Endothelial cell of umbilical vein (primary cell): ENCODE measurements around the gene EMX1.
A peak's percentile ranks its signal among the peaks of the same experiment; 100 is the strongest.

Experiments
- EZH2 ChIP-seq: IDR thresholded peaks from 2 replicates; pipeline ENCODE4 v1.6.1; 2012; ENCODE audit warnings: borderline replicate concordance, low read depth, mild to moderate bottlenecking, moderate library complexity, low read length, inconsistent platforms; ENCODE audit not compliant: severe bottlenecking
- JUN ChIP-seq: IDR thresholded peaks from 2 replicates; pipeline ENCODE4 v1.6.1; 2011; ENCODE audit warnings: borderline replicate concordance, low read depth; ENCODE audit not compliant: insufficient read length, insufficient read depth
- POLR2AphosphoS5 ChIP-seq: IDR thresholded peaks from 2 replicates; pipeline ENCODE4 v1.6.1; 2012; ENCODE audit warnings: low read depth, mild to moderate bottlenecking, control low read depth, low read length, moderate library complexity; ENCODE audit not compliant: insufficient read depth
- TF ChIP-seq, protein P1 (sequence below), 2 donors: IDR thresholded peaks; 1 replicate in 1 of 2; 2 replicates in 1 of 2; pipeline ENCODE4 v1.5.1; 2011; ENCODE audit warnings: low read length in 2 of 2, mild to moderate bottlenecking in 2 of 2, moderate library complexity in 2 of 2, control low read depth in 1 of 2, inconsistent platforms in 1 of 2, low read depth in 1 of 2; ENCODE audit not compliant: insufficient read depth in 1 of 2; ENCODE audit errors: extremely low read depth in 1 of 2
- TF ChIP-seq, protein P2 (sequence below): IDR thresholded peaks from 2 replicates; pipeline ENCODE4 v1.6.1; 2011; ENCODE audit not compliant: insufficient read depth, insufficient read length

DNA sequence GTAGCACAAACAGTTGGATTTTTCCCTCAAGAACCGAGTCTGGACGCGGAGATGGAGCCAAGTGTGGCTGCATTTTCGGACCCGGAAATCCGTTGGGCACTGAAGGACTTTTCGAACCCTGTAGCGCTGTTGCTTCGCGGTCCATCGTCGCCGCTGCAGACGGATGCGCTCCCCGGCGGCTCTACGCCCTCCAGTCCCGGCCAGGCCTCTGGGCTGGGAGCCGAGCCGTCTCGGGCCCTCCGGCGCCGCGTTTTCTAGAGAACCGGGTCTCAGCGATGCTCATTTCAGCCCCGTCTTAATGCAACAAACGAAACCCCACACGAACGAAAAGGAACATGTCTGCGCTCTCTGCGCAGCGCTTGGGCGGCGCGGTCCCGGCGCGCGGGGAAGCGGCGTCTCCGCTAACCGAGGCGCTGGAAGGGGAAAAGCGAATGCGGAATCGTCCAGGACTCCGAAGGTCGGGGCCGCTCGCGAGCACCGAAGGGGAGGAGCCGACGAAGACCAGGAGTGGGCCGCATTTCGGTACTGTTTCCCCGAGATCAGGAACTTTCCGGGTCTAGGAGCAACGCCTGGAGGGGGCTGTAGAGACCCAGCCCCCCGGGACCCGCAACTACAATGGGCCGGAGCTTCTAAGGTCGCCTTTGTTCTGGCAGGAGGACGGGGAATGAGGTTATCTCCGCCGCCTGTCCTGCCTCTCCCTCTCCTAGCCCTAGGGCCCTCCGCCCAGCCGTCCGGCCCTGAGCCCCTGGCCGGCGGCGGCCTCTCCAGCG lies 3.2 kb downstream of the EMX1 start:
- TF ChIP-seq, protein P1, sequence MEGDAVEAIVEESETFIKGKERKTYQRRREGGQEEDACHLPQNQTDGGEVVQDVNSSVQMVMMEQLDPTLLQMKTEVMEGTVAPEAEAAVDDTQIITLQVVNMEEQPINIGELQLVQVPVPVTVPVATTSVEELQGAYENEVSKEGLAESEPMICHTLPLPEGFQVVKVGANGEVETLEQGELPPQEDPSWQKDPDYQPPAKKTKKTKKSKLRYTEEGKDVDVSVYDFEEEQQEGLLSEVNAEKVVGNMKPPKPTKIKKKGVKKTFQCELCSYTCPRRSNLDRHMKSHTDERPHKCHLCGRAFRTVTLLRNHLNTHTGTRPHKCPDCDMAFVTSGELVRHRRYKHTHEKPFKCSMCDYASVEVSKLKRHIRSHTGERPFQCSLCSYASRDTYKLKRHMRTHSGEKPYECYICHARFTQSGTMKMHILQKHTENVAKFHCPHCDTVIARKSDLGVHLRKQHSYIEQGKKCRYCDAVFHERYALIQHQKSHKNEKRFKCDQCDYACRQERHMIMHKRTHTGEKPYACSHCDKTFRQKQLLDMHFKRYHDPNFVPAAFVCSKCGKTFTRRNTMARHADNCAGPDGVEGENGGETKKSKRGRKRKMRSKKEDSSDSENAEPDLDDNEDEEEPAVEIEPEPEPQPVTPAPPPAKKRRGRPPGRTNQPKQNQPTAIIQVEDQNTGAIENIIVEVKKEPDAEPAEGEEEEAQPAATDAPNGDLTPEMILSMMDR (IDR thresholded peaks at IDR 0.05; ENCODE audit: extremely low read depth in 1 of 2, insufficient read depth in 1 of 2, low read depth in 1 of 2, low read length in 2 of 2) = no peak
- TF ChIP-seq POLR2AphosphoS5 (no peak), JUN (no peak), EZH2 (peak; percentile 99)
- TF ChIP-seq, protein P2, sequence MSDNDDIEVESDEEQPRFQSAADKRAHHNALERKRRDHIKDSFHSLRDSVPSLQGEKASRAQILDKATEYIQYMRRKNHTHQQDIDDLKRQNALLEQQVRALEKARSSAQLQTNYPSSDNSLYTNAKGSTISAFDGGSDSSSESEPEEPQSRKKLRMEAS = no peak
